IPS-11a (cell line): ENCODE data around the gene HMMR.
A peak's percentile ranks its signal among the peaks of the same experiment; 100 is the strongest.
"Not testable (repeated sequence)": the region's sequence is repeated elsewhere in the genome, so short reads cannot be mapped to it uniquely, and the experiment has no call there.

Source experiments
- H3K4me3 ChIP-seq: one replicate; pipeline ENCODE4 v1.5.1; 2013; ENCODE audit warnings: low read depth, low read length, control low read depth

The HMMR gene

DNA sequence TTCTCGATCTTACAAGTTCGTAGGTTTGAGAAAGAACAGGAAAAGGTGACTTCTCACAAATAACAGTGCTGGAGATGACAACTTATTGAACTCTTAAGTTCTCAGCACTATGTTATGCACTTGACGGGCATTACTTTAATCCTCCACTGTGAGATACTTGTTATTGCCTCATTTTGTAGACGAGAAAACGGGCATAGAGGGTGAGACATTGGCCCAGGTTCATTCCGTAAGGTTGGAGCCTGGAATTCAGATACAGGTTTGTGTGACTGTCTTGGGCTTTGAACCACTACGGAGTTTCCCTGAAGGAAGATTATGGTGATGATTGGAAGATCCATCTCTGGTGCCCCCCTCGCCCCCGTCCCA, 45.6 kb downstream of the HMMR start:
- peak overlapping the region; percentile 90 for H3K4me3 ChIP-seq

DNA sequence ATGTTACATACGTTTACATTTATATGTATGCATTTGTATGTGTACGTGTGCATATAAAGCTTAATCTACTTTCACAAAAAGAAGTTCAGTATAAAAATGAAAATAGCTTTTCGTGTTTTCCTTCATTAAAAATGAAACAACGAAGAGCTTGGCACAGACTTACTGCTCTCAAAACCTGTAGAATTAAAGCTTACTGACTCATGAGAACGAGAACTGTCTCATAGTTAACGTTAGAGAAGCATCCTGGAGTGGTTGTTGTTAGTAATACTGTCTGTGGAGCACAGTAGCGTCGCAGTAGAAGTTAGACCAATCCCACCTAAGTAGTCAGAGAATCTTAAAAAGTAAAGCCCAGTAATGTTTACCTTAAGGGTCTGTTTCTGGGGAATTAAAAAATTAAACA, 46.3 kb downstream of the HMMR start:
- peak overlapping the region; percentile 90 for H3K4me3 ChIP-seq

DNA sequence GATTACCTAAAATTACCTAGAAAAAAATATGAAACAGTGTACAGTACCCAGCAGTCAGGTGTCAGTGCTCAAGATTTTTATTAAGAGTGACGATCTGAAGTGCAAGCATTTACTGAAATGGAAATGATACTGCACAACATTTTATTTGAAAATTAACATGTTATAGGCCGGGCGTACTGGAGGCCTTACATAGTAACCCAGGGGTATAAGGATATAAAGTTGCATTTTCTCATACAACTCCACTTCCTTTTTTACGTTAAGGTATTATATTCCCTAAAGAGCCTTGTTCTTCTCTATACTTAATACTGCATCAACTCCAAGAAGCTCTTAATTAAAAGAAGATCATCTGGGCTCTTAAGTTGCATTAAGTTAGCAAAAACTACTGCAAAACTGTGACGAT, 48.3 kb downstream of the HMMR start:
- no peak overlapping the region for H3K4me3 ChIP-seq

DNA sequence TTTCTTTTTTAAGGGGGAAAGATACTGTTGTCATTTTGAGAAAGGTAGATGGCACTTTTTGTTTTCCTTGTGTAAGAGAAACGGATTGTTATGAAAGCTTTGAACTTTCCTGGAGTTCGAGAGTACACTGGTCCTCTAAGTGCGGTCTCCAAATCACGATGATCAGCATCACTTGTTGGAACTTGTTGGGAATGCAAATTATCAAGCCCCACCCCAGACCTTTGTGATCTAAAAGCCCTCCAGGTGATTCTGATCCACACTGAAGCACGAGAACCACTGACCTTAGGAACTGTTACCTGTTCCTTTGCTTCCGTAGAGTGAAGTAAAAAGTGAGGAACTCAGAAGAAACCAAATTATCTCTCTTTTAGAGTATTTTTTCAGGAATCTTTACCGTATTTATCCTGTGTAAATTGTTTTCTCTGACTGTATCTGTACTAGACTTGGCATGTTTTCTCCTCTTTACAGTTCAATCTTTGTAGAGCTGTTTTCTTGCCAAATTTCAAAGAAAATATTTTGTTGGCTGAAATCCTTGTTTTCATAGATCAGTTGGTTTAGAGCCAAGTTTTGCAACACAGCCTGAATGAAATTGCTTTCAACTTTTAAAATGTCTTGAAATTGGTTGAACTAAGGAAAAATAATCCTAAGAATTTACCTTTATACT, 49.0 kb downstream of the HMMR start:
- no peak overlapping the region for H3K4me3 ChIP-seq

DNA sequence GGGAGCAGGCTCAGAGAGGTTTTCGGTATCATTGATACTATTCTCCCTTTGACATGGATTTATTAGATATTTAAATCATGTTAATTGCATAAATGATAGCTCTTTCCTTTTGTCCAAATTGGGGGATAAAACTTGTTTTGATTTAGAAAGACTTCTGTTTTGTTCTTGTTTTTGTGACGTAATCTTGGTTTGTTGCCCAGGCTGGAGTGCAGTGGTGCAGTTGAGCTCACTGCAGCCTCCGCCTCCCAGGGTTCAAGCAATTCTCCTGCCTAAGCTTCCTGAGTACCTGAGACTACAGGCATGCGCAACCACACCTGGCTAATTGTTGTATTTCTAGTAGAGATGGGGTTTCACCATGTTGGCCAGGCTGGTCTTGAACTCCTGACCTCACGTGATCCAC, 52.1 kb downstream of the HMMR start:
- H3K4me3 ChIP-seq, result no peak overlapping the region

DNA sequence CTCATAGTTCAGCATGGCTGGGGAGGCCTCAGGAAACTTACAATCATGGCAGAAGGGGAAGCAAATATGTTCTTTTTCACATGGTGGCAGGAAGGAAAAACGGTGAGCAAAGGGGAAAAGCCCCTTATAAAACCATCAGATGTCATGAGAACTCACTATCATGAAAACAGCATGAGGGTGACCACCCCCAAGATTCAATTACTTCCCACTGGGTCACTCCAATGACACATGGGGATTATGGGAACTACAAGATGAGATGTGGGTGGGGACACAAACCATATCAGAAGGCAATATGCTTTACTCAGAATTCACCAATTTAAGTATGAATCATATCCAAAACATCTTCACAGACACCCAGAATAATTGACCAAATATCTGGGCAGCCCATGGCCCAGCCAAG, 64.7 kb downstream of the HMMR start:
- H3K4me3 ChIP-seq, result no peak overlapping the region

DNA sequence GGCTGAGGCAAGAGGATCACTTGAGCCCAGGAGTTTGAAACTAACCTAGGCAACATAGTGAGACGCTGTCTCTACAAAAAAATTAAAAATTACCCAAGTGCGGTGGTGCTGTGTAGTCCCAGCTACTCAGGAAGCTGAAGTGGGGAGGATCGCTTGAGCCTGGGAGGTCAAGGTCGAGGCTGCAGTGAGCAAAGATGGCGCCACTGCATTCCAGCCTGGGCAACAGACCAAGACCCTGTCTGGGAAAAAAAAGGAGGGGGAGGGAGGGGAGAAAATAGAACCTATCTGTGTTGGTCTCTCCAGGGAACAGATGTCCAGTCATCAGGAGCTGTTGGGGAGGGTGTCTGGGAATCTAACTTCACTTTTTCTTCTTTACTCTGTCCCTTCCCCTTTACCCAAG, 69.3 kb downstream of the HMMR start:
- H3K4me3 ChIP-seq, result no peak overlapping the region

DNA sequence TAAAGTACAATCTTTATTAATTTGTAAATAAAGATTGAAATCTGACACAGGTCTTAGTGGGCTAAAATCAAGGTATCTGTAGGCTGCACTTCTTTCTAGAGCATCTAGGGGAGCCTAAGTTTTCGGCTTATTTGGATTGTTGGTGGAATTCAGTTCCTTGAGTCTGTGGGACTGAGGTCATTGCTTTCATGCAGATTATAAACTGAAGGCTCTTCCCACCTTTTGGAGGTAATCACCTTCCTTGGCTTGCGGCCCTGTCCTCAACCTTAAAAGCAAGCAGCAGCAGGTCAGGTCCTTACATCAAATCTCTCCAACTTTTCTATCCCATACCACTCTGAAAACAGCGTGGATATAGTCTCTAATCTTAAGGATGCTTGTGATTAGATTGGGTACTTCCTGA, 70.8 kb downstream of the HMMR start:
- no peak overlapping the region for H3K4me3 ChIP-seq

DNA sequence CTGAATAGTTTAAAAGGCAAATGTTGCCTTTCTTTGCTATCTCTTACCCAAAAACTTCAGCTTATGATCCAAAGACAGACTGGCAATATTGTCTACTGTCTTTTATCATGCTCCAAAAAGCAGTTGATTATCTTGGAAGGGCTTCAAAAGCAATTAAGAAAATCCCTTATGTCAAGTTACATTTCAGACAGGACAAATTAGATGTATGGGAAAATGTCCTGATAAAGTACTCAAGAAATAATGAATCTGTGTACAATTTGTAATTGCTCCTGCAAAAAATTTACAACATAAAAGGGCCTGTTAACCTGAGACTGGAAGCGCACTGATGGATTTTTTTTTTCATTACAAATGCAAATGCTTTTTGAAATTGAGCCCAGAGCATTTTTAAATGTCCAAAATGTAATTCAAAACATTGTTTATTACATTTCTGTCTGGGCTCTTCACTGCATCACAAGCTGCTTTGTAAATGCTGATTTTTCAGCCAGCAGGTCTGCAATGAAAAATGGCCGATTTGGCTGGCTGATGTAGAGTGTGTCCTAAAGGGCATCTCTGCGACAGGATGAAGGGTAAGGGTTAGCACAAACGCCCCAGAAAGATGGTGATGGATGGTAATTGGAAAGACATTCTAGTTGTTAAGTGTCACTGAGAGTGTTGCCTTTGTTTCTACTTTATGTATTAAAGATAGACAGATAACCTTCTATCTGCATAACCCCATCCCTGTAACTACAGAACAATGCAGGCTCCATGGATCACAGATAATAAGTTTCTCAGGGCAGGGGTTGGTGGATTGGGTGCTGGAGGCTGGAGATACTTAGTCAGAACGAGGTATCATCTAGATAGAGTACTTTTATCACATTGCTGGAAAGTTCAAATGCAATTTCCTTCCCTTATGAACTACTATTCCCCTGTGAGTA, 72.0 kb downstream of the HMMR start:
- no peak overlapping the region for H3K4me3 ChIP-seq

DNA sequence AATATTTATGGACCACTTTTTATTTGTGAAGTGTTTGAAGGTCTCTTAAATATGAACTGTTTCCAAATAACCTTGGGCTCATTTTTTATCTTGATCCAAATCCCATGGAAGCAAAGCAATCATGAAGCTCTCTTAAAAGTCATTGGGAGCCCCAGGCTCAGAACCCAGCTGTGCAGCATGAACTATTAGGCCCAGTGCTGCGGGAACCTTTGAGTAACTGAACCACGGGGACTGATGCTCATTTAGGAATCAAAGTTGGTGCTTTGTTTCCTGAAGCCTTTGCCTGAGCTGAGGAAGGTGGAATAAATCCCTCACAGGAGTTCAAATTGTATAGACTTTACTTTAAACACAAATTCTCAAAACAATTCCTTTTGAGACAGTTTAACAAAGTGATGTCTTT, 72.8 kb downstream of the HMMR start:
- no peak overlapping the region for H3K4me3 ChIP-seq

DNA sequence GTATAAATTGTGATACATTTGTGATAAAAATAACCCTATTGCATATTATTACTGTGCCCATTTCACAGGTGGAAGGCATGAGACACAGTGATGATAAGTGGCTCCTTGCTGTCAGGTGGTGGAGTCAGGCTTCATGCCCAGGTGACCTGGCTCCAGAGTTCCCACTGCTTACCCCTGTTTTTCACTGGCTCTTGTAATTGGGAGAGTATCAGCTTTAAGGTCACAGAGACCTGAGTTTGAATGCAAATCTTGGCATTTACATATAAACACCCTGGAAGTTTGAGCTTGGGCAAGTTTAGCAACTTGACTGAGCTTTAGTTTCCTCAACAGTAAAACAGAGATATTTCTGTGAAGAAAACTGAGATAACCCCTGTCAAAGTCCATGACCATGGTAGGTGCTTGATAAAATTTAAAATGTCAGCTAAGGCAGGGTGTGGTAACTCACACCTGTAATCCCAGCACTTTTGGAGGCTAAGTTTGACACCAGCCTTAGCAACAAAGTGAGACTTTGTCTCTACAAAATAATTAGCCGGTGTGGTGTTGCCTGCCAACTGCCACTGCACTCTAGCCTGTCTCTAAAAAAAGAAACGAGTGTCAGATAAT, 74.2 kb downstream of the HMMR start:
- H3K4me3 ChIP-seq, result no peak overlapping the region

DNA sequence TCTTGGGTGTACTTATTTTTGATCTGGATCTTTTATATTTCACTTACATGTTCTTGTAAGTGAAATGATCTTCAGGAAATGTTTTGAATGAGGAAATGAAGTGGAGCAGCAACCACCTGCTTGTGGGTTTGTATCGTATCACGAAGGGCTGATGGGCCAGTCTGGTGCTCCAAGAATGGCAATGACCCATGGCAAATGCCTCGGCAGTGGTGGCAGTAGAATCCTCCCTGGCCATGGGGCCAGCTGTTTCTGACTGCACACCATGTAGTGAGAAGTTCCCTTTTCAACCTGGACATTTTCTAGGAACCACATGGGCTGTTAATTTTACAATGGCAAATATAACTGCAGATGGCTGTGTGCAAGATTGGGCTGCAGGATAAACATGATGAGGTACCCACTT, 74.9 kb downstream of the HMMR start:
- no peak overlapping the region for H3K4me3 ChIP-seq

DNA sequence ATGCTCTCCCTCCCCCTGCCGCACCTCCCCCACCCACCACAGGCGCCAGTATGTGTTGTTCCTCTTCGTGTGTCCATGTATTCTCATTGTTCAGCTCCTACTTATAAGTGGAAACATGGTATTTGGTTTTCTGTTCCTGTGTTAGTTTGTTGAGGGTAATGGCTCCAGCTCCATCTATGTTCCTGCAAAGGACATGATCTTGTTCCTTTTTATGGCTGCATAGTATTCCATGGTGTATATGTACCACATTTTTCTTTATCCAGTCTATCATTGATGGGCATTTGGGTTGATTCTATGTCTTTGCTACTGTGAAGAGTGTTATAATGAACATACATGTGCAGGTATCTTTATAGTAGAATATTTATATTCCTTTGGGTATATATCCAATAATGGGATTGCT, 76.0 kb downstream of the HMMR start:
- not testable (repeated sequence) for H3K4me3 ChIP-seq

DNA sequence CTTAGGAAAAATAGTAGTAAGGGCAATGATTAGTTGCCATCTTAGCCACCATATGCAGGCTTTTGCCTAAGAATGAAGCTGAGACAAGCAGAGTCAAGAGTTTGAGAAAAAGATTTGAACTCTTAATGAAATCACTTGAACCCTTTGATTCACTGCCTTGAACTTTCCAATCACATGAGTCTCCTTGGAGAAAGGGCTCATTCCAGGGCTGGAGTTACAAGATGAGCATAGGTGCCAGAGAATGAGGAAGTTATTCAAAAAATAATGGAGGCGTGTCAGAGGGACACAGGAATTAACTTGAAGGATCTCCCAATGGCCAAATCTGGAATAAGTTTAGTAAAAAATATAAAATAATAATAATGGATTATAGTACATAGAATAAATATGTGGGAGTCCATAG, 80.3 kb downstream of the HMMR start:
- no peak overlapping the region for H3K4me3 ChIP-seq
